Measurements from ENCODE around the gene FNDC3B. TPM values are rescaled to one million over a fixed set of nuclear protein-coding genes. Genes with fewer than 3 reads are reported as not detected.

FNDC3B gene
- total RNA-seq, 4 donors from 2014 or later, result 23.9 to 61.9 (median 37.0) TPM

GRCh38 chr3:172369590-172370259 lies 330.3 kb downstream of the FNDC3B start:
- Histone ChIP-seq H3K27me3 (no peaks in the 10 kb centered on the region), H3K36me3 (peaks cover 39% of the 10 kb centered on the region), H3K9me3 (no peaks in the 10 kb centered on the region), H3K4me3 (no peak overlapping the region), H3K27ac (no peak overlapping the region), H3K4me1 (no peaks in the 10 kb centered on the region)
- WGBS, result 72% methylated on average over 9 of the region's 9 CpGs
- TF ChIP-seq CTCF (IDR thresholded peaks at IDR 0.05) (no peak), EP300 (IDR thresholded peaks at IDR 0.05) (no peak), POLR2AphosphoS5 (IDR thresholded peaks at IDR 0.05) (no peak), POLR2A (IDR thresholded peaks at IDR 0.05) (no peak)
- DNase-seq (ENCODE audit: low spot score in 2 of 2), result no peak

GRCh38 chr3:172370419-172370818 lies 331.0 kb downstream of the FNDC3B start:
- Histone ChIP-seq H3K27ac (no peak overlapping the region), H3K4me3 (no peak overlapping the region), H3K27me3 (no peaks in the 10 kb centered on the region), H3K4me1 (no peaks in the 10 kb centered on the region), H3K9me3 (no peaks in the 10 kb centered on the region), H3K36me3 (peaks cover 41% of the 10 kb centered on the region)
- WGBS, result 83% methylated on average over 3 of the region's 3 CpGs
- no peak for TF ChIP-seq POLR2AphosphoS5 (IDR thresholded peaks at IDR 0.05)
- TF ChIP-seq CTCF (IDR thresholded peaks at IDR 0.05), result no peak
- TF ChIP-seq EP300 (IDR thresholded peaks at IDR 0.05), result no peak
- TF ChIP-seq POLR2A (IDR thresholded peaks at IDR 0.05), result no peak
- DNase-seq (ENCODE audit: low spot score in 2 of 2), result no peak

GRCh38 chr3:172371544-172371943 lies 332.2 kb downstream of the FNDC3B start:
- 94% methylated on average over 4 of the region's 4 CpGs for WGBS
- TF ChIP-seq EP300 (IDR thresholded peaks at IDR 0.05) (no peak), POLR2A (IDR thresholded peaks at IDR 0.05) (no peak), POLR2AphosphoS5 (IDR thresholded peaks at IDR 0.05) (no peak), CTCF (IDR thresholded peaks at IDR 0.05) (no peak)
- Histone ChIP-seq H3K36me3 (peaks cover 39% of the 10 kb centered on the region), H3K27ac (no peak overlapping the region), H3K4me3 (no peak overlapping the region), H3K27me3 (no peaks in the 10 kb centered on the region), H3K9me3 (no peaks in the 10 kb centered on the region), H3K4me1 (no peaks in the 10 kb centered on the region)
- DNase-seq (ENCODE audit: low spot score in 2 of 2), result no peak

- Histone ChIP-seq H3K9me3 (no peaks in the 10 kb centered on the region), H3K36me3 (peaks cover 37% of the 10 kb centered on the region), H3K4me1 (no peaks in the 10 kb centered on the region), H3K27me3 (no peaks in the 10 kb centered on the region), H3K27ac (no peak overlapping the region), H3K4me3 (no peak overlapping the region)
- no peak for DNase-seq (ENCODE audit: low spot score in 2 of 2)
- 97% methylated on average over 4 of the region's 4 CpGs for WGBS
- TF ChIP-seq EP300 (IDR thresholded peaks at IDR 0.05) (no peak), POLR2A (IDR thresholded peaks at IDR 0.05) (no peak), CTCF (IDR thresholded peaks at IDR 0.05) (no peak), POLR2AphosphoS5 (IDR thresholded peaks at IDR 0.05) (no peak)
These were observed 333.5 kb downstream of the FNDC3B start for GRCh38 chr3:172372895-172373294.

GRCh38 chr3:172373912-172374311 lies 334.5 kb downstream of the FNDC3B start:
- TF ChIP-seq EP300 (IDR thresholded peaks at IDR 0.05), result no peak
- no peak for TF ChIP-seq CTCF (IDR thresholded peaks at IDR 0.05)
- TF ChIP-seq POLR2A (IDR thresholded peaks at IDR 0.05), result no peak
- TF ChIP-seq POLR2AphosphoS5 (IDR thresholded peaks at IDR 0.05), result no peak
- 91% methylated on average over 5 of the region's 5 CpGs for WGBS
- H3K36me3 ChIP-seq, result peaks cover 45% of the 10 kb centered on the region

More at GRCh38 chr3:172373912-172374311, 334.5 kb downstream of the FNDC3B start:
- no peak for DNase-seq (ENCODE audit: low spot score in 2 of 2)
- Histone ChIP-seq H3K4me1 (no peaks in the 10 kb centered on the region), H3K27ac (no peak overlapping the region), H3K4me3 (no peak overlapping the region), H3K9me3 (no peaks in the 10 kb centered on the region), H3K27me3 (no peaks in the 10 kb centered on the region)

Data from suprapubic skin (tissue), 4 donors.